NCI-H345 treated with DMSO at 0.1 percent for 48 hours (cell line): ENCODE measurements around the gene OPN5.
A peak's percentile ranks its signal among the peaks of the same experiment; 100 is the strongest.

ENCODE experiments used
- DNase-seq: peaks from one replicate; lab custom pipeline; 2025; ENCODE audit not compliant: unreplicated experiment; lab: John Stamatoyannopoulos, UW

Gene OPN5

GRCh38 chr6:47788498-47788884, 6.7 kb downstream of the OPN5 start:
- no peak for DNase-seq

- DNase-seq: peak; percentile 14
Measured at GRCh38 chr6:47789553-47789952, 7.7 kb downstream of the OPN5 start.

- no peak for DNase-seq
Measured at GRCh38 chr6:47792216-47792733, 10.4 kb downstream of the OPN5 start.

GRCh38 chr6:47794577-47795135, 12.8 kb downstream of the OPN5 start:
- DNase-seq: no peak

- no peak for DNase-seq
Measured at GRCh38 chr6:47801984-47802383, 20.2 kb downstream of the OPN5 start.

- DNase-seq: no peak
Measured at GRCh38 chr6:47804821-47805220, 23.0 kb downstream of the OPN5 start.

GRCh38 chr6:47809873-47810272, 28.0 kb downstream of the OPN5 start:
- no peak for DNase-seq

GRCh38 chr6:47810885-47811284, 29.1 kb downstream of the OPN5 start:
- DNase-seq: no peak

GRCh38 chr6:47811443-47811842, 29.6 kb downstream of the OPN5 start:
- DNase-seq: no peak

GRCh38 chr6:47817749-47818148, 35.9 kb downstream of the OPN5 start:
- DNase-seq: no peak

GRCh38 chr6:47819461-47819860, 37.6 kb downstream of the OPN5 start:
- no peak for DNase-seq

- no peak for DNase-seq
Measured at GRCh38 chr6:47822856-47823554, 41.2 kb downstream of the OPN5 start.

GRCh38 chr6:47832386-47833100, 50.7 kb downstream of the OPN5 start:
- DNase-seq: no peak

- DNase-seq: no peak
Measured at GRCh38 chr6:47834196-47834595, 52.4 kb downstream of the OPN5 start.

- DNase-seq: no peak
Measured at GRCh38 chr6:47836046-47836445, 54.2 kb downstream of the OPN5 start.

GRCh38 chr6:47836639-47837038, 54.8 kb downstream of the OPN5 start:
- DNase-seq: no peak

- DNase-seq: no peak
Measured at GRCh38 chr6:47839645-47840044, 57.8 kb downstream of the OPN5 start.

- DNase-seq: no peak
Measured at GRCh38 chr6:47844881-47845280, 63.0 kb downstream of the OPN5 start.

GRCh38 chr6:47846752-47847151, 64.9 kb downstream of the OPN5 start:
- DNase-seq: no peak

GRCh38 chr6:47851091-47851490, 69.3 kb downstream of the OPN5 start:
- no peak for DNase-seq

GRCh38 chr6:47852727-47853126, 70.9 kb downstream of the OPN5 start:
- no peak for DNase-seq

GRCh38 chr6:47853766-47854165, 71.9 kb downstream of the OPN5 start:
- no peak for DNase-seq
